Stomach (tissue), 4 donors: ENCODE data around the gene MAPRE2.

ENCODE experiments used
- CTCF ChIP-seq, 7 experiments: fragments of 450-650 bp in 4 of 7; fragments of 200-600 bp in 3 of 7; sonication (generic) in 3 of 7; IDR thresholded peaks; one replicate each; pipeline ENCODE4 v1.5.1; 2016 to 2019; ENCODE audit warnings: antibody characterized with exemption in 7 of 7, control low read depth in 2 of 7, mild to moderate bottlenecking in 1 of 7
- POLR2A ChIP-seq, 4 donors: fragments of 450-650 bp; IDR thresholded peaks; one replicate each; pipeline ENCODE4 v1.6.1; 2016; ENCODE audit warnings: antibody characterized with exemption in 4 of 4, control low read depth in 2 of 4, mild to moderate bottlenecking in 1 of 4, moderate library complexity in 1 of 4

GRCh38 chr18:35182151-35182550 is 140.9 kb downstream of the MAPRE2 start:
- no peak for TF ChIP-seq CTCF (IDR thresholded peaks at IDR 0.05)
- no peak for TF ChIP-seq POLR2A (IDR thresholded peaks at IDR 0.05)
